Keratinocyte (primary cell): ENCODE data around the gene TXNDC5.

Experiments
- CTCF ChIP-seq, 3 experiments: IDR thresholded peaks in 1 of 3; conservative IDR thresholded peaks in 1 of 3; optimal IDR thresholded peaks in 1 of 3; 2 replicates in 2 of 3; 3 replicates in 1 of 3; pipeline versions ENCODE3 to v1.5.1; 2011; ENCODE audit warnings: low read length in 3 of 3, mild to moderate bottlenecking in 3 of 3, moderate library complexity in 2 of 3, control low read depth in 1 of 3, inconsistent platforms in 1 of 3; ENCODE audit not compliant: insufficient read depth in 2 of 3; ENCODE audit errors: extremely low read depth in 1 of 3
- EZH2 ChIP-seq: IDR thresholded peaks from one replicate; pipeline ENCODE4 v1.6.1; 2012; ENCODE audit warnings: inconsistent platforms, mild to moderate bottlenecking, low read length, moderate library complexity

DNA sequence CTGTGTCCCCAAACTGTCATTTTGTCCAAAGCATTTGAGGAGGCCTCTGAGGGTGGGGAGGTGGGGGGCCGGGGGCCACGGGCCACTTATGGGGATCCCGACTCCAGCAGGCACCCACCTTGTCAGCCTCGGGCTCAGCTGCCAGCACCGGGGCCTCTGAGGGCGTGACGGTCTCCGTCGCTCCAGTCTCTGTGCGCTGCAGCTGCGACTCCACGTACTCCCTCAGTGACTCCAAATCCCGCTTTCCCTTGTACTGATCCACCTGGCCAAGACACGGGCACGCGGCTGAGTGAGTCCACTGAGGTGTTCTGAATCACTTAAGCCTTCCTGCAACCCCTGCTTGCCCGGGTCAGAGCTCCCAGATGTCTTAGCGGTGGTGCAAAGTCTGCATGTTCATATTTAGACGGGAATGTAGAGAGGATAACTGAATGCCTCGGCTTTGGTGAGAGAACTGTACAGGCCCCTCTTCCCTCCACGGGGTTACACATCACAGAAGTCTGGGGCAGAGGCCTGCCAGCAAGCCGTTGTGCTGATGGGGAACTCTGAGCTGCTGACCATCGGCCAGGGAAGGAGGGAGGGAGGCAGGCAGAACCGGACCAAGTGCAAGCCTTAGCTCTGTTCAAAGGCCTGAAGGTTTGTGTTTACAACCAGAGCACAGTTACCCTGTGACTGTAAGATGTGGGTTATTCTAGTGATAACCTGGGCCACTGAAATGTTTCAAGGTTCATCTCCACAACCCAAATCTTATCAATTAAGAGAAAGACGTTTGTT lies 21.8 kb downstream of the TXNDC5 start:
- no peak for TF ChIP-seq CTCF (optimal IDR thresholded peaks at IDR 0.05 in 1 of 3, IDR thresholded peaks at IDR 0.05 in 1 of 3, conservative IDR thresholded peaks at IDR 0.05 in 1 of 3; ENCODE audit: extremely low read depth in 1 of 3, insufficient read depth in 2 of 3, low read length in 3 of 3)
- no peak for TF ChIP-seq EZH2
